Glutamatergic neuron (in vitro differentiated cells): ENCODE data around the gene GATM. TPM values are rescaled to one million over a fixed set of nuclear protein-coding genes. Genes with fewer than 3 reads are reported as not detected.

Experiments used
- DNase-seq: peaks from one replicate; pipeline ENCODE4 v3.0.0; 2022
- H3K27ac Mint-ChIP-seq: one replicate; pipeline ENCODE4 v1.8.0; 2020; ENCODE audit warnings: mild to moderate bottlenecking, mixed read lengths, inconsistent platforms; ENCODE audit not compliant: unreplicated experiment
- H3K27me3 Mint-ChIP-seq: one replicate; pipeline ENCODE4 v1.8.0; 2020; ENCODE audit warnings: mild to moderate bottlenecking, moderate library complexity, mixed read lengths, inconsistent platforms; ENCODE audit not compliant: unreplicated experiment
- H3K36me3 Mint-ChIP-seq: one replicate; pipeline ENCODE4 v1.8.0; 2020; ENCODE audit warnings: mild to moderate bottlenecking, mixed read lengths, inconsistent platforms; ENCODE audit not compliant: unreplicated experiment
- H3K4me1 Mint-ChIP-seq: one replicate; pipeline ENCODE4 v1.8.0; 2020; ENCODE audit warnings: mild to moderate bottlenecking, low read depth, mixed read lengths, inconsistent platforms; ENCODE audit not compliant: unreplicated experiment
- H3K4me3 Mint-ChIP-seq: one replicate; pipeline ENCODE4 v1.8.0; 2020; ENCODE audit warnings: mild to moderate bottlenecking, mixed read lengths, inconsistent platforms; ENCODE audit not compliant: unreplicated experiment
- H3K9me3 Mint-ChIP-seq: one replicate; pipeline ENCODE4 v1.8.0; 2020; ENCODE audit warnings: mild to moderate bottlenecking, moderate library complexity, mixed read lengths, inconsistent platforms; ENCODE audit not compliant: unreplicated experiment
- CTCF ChIP-seq: fragments of 200-600 bp; sonication (generic); IDR thresholded peaks from one replicate; pipeline ENCODE4 v1.5.0; 2021; ENCODE audit not compliant: partially characterized antibody, unreplicated experiment
- total RNA-seq: library from RNA; stranded (reverse); fragmentation: NEBNext Ultra II Directional; extraction: Animal tissue kit (Norgen Biotek cat#: 25700); gene quantifications from one replicate; pipeline ENCODE4 v1.2.1, GENCODE V29; 2021; ENCODE audit not compliant: unreplicated experiment

GATM gene
- total RNA-seq, 1 donor from 2014 or later = 51.2 TPM

GRCh38 chr15:45391746-45392583 lies 13.6 kb upstream of the GATM start:
- Mint-ChIP-seq H3K36me3 (no peaks in the 10 kb centered on the region), H3K27ac (no peak overlapping the region), H3K27me3 (peaks cover 1% of the 10 kb centered on the region), H3K4me1 (peaks cover 5% of the 10 kb centered on the region), H3K9me3 (no peaks in the 10 kb centered on the region), H3K4me3 (no peak overlapping the region)
- no peak for TF ChIP-seq CTCF
- DNase-seq = no peak

GRCh38 chr15:45389351-45389750 lies 11.0 kb upstream of the GATM start:
- Mint-ChIP-seq H3K4me3 (no peak overlapping the region), H3K4me1 (peaks cover 18% of the 10 kb centered on the region), H3K36me3 (no peaks in the 10 kb centered on the region), H3K9me3 (no peaks in the 10 kb centered on the region), H3K27ac (no peak overlapping the region), H3K27me3 (no peaks in the 10 kb centered on the region)
- TF ChIP-seq CTCF = no peak
- no peak for DNase-seq

- Mint-ChIP-seq H3K9me3 (no peaks in the 10 kb centered on the region), H3K4me3 (peak overlapping the region; percentile 59), H3K27ac (no peak overlapping the region), H3K27me3 (no peaks in the 10 kb centered on the region), H3K36me3 (no peaks in the 10 kb centered on the region), H3K4me1 (peaks cover 18% of the 10 kb centered on the region)
- TF ChIP-seq CTCF = no peak
- DNase-seq = no peak
Measured at GRCh38 chr15:45387380-45388007, 9.2 kb upstream of the GATM start.

GRCh38 chr15:45386974-45387373 lies 8.6 kb upstream of the GATM start:
- Mint-ChIP-seq H3K4me3 (no peak overlapping the region), H3K36me3 (no peaks in the 10 kb centered on the region), H3K27me3 (no peaks in the 10 kb centered on the region), H3K4me1 (peaks cover 18% of the 10 kb centered on the region), H3K9me3 (no peaks in the 10 kb centered on the region), H3K27ac (peak overlapping the region; percentile 7)
- TF ChIP-seq CTCF = no peak
- no peak for DNase-seq

GRCh38 chr15:45386420-45386819 lies 8.1 kb upstream of the GATM start:
- no peak for TF ChIP-seq CTCF
- no peaks in the 10 kb centered on the region for H3K36me3 Mint-ChIP-seq
- no peaks in the 10 kb centered on the region for H3K9me3 Mint-ChIP-seq
- peak; percentile 15 for DNase-seq
- peak overlapping the region; percentile 7 for H3K27ac Mint-ChIP-seq
- H3K27me3 Mint-ChIP-seq = no peaks in the 10 kb centered on the region
- H3K4me1 Mint-ChIP-seq = peaks cover 18% of the 10 kb centered on the region
- H3K4me3 Mint-ChIP-seq = no peak overlapping the region
